GM12878 (cell line): Measurements from ENCODE around the gene NTRK3.

Experiments
- CHD2 ChIP-seq: IDR thresholded peaks from 2 replicates; pipeline ENCODE4 v1.6.1; 2011; ENCODE audit warnings: low read depth, low read length, improper control_type of control experiment, borderline replicate concordance
- ELK1 ChIP-seq: IDR thresholded peaks from 2 replicates; pipeline ENCODE4 v1.6.1; 2012; ENCODE audit warnings: low read depth, low read length, improper control_type of control experiment
- EP300 ChIP-seq, 2 experiments: fragments of 150-350 bp in 1 of 2; IDR thresholded peaks; 2 replicates each; pipeline ENCODE4 v1.6.1; 2011 to 2012; ENCODE audit warnings: low read depth in 2 of 2, low read length in 2 of 2, borderline replicate concordance in 1 of 2, improper control_type of control experiment in 1 of 2, inconsistent platforms in 1 of 2; ENCODE audit not compliant: control insufficient read depth in 1 of 2
- ESRRA ChIP-seq: IDR thresholded peaks from 2 replicates; pipeline ENCODE4 v1.6.1; 2012; ENCODE audit warnings: mild to moderate bottlenecking, low read length, improper control_type of control experiment
- FOXM1 ChIP-seq: IDR thresholded peaks from 2 replicates; pipeline ENCODE4 v1.6.1; 2012; ENCODE audit warnings: low read depth, mild to moderate bottlenecking, inconsistent platforms, low read length, moderate library complexity
- PKNOX1 ChIP-seq: fragments of 450-650 bp; IDR thresholded peaks from 2 replicates; pipeline ENCODE4 v1.6.1; 2016; ENCODE audit warnings: mild to moderate bottlenecking
- POLR2A ChIP-seq: IDR thresholded peaks from 2 replicates; pipeline ENCODE4 v1.6.1; 2011; ENCODE audit warnings: low read depth, mild to moderate bottlenecking, low read length
- SP1 ChIP-seq: IDR thresholded peaks from one replicate; pipeline ENCODE4 v1.6.1; 2011; ENCODE audit warnings: low read depth, low read length
- YY1 ChIP-seq: IDR thresholded peaks from 2 replicates; pipeline ENCODE4 v1.6.1; 2011; ENCODE audit warnings: low read depth, mild to moderate bottlenecking, low read length
- ZBTB33 ChIP-seq: fragments of 450-650 bp; IDR thresholded peaks from 2 replicates; pipeline ENCODE4 v1.6.1; 2017; ENCODE audit warnings: mild to moderate bottlenecking
- ZSCAN29 ChIP-seq: fragments of 450-650 bp; IDR thresholded peaks from 2 replicates; pipeline ENCODE4 v1.6.1; 2017; ENCODE audit warnings: mild to moderate bottlenecking, moderate library complexity
- TF ChIP-seq, protein P1 (sequence below): fragments of 450-650 bp; IDR thresholded peaks from 2 replicates; pipeline ENCODE4 v1.6.1; 2016; ENCODE audit warnings: mild to moderate bottlenecking, moderate library complexity, borderline replicate concordance
- TF ChIP-seq, protein P2 (sequence below), 3 experiments: IDR thresholded peaks in 2 of 3; conservative IDR thresholded peaks in 1 of 3; 2 replicates each; pipeline ENCODE4 v1.5.1; 2011; ENCODE audit warnings: low read depth in 3 of 3, low read length in 3 of 3, mild to moderate bottlenecking in 3 of 3, control low read depth in 2 of 3, moderate library complexity in 2 of 3, inconsistent platforms in 1 of 3, mixed read lengths in 1 of 3; ENCODE audit not compliant: control insufficient read depth in 2 of 3, insufficient read depth in 1 of 3; ENCODE audit errors: extremely low read depth in 1 of 3
- TF ChIP-seq, protein P3 (sequence below): fragments of 450-650 bp; formaldehyde crosslinking; IDR thresholded peaks from 2 replicates; pipeline ENCODE4 v1.5.0; 2022; ENCODE audit warnings: mild to moderate bottlenecking, missing genetic modification characterization

DNA sequence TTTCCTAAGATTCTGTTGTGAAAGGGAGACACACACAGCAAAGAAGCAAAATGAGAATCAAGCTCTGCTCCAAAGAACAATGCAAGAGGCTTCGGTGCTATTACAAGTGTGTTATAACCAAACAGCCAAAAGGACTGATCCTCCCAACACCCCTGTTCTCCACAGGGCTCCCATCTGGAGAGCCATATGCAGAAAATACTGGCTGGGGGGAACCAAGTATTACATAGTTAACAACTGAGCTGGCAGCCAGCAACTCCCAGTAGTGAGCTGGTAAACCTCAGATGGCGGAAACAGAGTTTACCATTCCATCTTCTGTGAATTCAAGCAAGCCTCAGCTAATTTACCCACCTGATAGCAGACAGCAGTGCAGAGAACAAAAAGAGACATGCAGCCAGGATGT, 156.4 kb downstream of the NTRK3 start:
- TF ChIP-seq, protein P1, sequence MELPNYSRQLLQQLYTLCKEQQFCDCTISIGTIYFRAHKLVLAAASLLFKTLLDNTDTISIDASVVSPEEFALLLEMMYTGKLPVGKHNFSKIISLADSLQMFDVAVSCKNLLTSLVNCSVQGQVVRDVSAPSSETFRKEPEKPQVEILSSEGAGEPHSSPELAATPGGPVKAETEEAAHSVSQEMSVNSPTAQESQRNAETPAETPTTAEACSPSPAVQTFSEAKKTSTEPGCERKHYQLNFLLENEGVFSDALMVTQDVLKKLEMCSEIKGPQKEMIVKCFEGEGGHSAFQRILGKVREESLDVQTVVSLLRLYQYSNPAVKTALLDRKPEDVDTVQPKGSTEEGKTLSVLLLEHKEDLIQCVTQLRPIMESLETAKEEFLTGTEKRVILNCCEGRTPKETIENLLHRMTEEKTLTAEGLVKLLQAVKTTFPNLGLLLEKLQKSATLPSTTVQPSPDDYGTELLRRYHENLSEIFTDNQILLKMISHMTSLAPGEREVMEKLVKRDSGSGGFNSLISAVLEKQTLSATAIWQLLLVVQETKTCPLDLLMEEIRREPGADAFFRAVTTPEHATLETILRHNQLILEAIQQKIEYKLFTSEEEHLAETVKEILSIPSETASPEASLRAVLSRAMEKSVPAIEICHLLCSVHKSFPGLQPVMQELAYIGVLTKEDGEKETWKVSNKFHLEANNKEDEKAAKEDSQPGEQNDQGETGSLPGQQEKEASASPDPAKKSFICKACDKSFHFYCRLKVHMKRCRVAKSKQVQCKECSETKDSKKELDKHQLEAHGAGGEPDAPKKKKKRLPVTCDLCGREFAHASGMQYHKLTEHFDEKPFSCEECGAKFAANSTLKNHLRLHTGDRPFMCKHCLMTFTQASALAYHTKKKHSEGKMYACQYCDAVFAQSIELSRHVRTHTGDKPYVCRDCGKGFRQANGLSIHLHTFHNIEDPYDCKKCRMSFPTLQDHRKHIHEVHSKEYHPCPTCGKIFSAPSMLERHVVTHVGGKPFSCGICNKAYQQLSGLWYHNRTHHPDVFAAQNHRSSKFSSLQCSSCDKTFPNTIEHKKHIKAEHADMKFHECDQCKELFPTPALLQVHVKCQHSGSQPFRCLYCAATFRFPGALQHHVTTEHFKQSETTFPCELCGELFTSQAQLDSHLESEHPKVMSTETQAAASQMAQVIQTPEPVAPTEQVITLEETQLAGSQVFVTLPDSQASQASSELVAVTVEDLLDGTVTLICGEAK, result no peak
- TF ChIP-seq CHD2 (no peak), PKNOX1 (no peak), FOXM1 (no peak), ELK1 (no peak), ZSCAN29 (no peak), ESRRA (no peak), POLR2A (no peak), ZBTB33 (no peak), SP1 (no peak), YY1 (no peak), EP300 (IDR thresholded peaks at IDR 0.05; ENCODE audit: borderline replicate concordance in 1 of 2, control insufficient read depth in 1 of 2, low read depth in 2 of 2, low read length in 2 of 2) (no peak)
- TF ChIP-seq, protein P2, sequence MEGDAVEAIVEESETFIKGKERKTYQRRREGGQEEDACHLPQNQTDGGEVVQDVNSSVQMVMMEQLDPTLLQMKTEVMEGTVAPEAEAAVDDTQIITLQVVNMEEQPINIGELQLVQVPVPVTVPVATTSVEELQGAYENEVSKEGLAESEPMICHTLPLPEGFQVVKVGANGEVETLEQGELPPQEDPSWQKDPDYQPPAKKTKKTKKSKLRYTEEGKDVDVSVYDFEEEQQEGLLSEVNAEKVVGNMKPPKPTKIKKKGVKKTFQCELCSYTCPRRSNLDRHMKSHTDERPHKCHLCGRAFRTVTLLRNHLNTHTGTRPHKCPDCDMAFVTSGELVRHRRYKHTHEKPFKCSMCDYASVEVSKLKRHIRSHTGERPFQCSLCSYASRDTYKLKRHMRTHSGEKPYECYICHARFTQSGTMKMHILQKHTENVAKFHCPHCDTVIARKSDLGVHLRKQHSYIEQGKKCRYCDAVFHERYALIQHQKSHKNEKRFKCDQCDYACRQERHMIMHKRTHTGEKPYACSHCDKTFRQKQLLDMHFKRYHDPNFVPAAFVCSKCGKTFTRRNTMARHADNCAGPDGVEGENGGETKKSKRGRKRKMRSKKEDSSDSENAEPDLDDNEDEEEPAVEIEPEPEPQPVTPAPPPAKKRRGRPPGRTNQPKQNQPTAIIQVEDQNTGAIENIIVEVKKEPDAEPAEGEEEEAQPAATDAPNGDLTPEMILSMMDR (IDR thresholded peaks at IDR 0.05 in 2 of 3, conservative IDR thresholded peaks at IDR 0.05 in 1 of 3; ENCODE audit: control insufficient read depth in 2 of 3, extremely low read depth in 1 of 3, insufficient read depth in 1 of 3, low read depth in 3 of 3, low read length in 3 of 3), result no peak
- TF ChIP-seq, protein P3, sequence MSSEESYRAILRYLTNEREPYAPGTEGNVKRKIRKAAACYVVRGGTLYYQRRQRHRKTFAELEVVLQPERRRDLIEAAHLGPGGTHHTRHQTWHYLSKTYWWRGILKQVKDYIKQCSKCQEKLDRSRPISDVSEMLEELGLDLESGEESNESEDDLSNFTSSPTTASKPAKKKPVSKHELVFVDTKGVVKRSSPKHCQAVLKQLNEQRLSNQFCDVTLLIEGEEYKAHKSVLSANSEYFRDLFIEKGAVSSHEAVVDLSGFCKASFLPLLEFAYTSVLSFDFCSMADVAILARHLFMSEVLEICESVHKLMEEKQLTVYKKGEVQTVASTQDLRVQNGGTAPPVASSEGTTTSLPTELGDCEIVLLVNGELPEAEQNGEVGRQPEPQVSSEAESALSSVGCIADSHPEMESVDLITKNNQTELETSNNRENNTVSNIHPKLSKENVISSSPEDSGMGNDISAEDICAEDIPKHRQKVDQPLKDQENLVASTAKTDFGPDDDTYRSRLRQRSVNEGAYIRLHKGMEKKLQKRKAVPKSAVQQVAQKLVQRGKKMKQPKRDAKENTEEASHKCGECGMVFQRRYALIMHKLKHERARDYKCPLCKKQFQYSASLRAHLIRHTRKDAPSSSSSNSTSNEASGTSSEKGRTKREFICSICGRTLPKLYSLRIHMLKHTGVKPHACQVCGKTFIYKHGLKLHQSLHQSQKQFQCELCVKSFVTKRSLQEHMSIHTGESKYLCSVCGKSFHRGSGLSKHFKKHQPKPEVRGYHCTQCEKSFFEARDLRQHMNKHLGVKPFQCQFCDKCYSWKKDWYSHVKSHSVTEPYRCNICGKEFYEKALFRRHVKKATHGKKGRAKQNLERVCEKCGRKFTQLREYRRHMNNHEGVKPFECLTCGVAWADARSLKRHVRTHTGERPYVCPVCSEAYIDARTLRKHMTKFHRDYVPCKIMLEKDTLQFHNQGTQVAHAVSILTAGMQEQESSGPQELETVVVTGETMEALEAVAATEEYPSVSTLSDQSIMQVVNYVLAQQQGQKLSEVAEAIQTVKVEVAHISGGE, result no peak
